K562 (cell line): Measurements from ENCODE around the gene F13B. TPM values are rescaled to one million over a fixed set of nuclear protein-coding genes. Genes with fewer than 3 reads are reported as not detected.

Source experiments
- ATAC-seq: fragments of 200-7000 bp; cut with Tn5 transposase; 3 replicates; pipeline ENCODE4 v1.9.1; 2020; ENCODE audit warnings: moderate library complexity
- BruUV-seq: library from RNA; stranded (reverse); fragments of 400-500 nt; replicated peaks from 2 replicates; lab custom pipeline; 2021; lab: Mats Ljungman, UMichigan
- CTCF ChIA-PET: fragments of 300-600 bp; formaldehyde crosslinking; extraction: SDS; loops from one replicate; lab custom pipeline; 2021; ENCODE audit warnings: low intra/inter-chr PET ratio; lab: Yijun Ruan, JAX
- POLR2A ChIA-PET: fragments of 300-600, 350-650 bp; sonication (Branson Sonifier 250); formaldehyde crosslinking; extraction: SDS; loops from one replicate; lab custom pipeline; 2021; ENCODE audit warnings: antibody characterized with exemption, inconsistent platforms; lab: Yijun Ruan, JAX
- DNase-seq, 4 experiments: peaks; one replicate each; pipeline versions ENCODE4 v3.0.0 to v3.0.0-alpha.2; 2011 to 2018; ENCODE audit warnings: low spot score in 3 of 4, mixed read lengths in 3 of 4; ENCODE audit errors: extremely low read depth in 1 of 4
- FAIRE-seq: peaks from 2 replicates; lab custom pipeline; 2011; peaks lifted over from hg19 to GRCh38; lab: Jason Lieb, UNC
- H2AFZ ChIP-seq: 2 replicates; pipeline ENCODE4 v1.6.0; 2011; ENCODE audit warnings: low read depth, low read length, control low read depth, inconsistent platforms
- H3K27ac ChIP-seq: fragments of 200-600 bp; 3 replicates; pipeline ENCODE4 v1.8.0; 2011; ENCODE audit warnings: low read depth, mild to moderate bottlenecking, control low read depth, inconsistent platforms, low read length, moderate library complexity, mixed read lengths; ENCODE audit errors: extremely low read depth
- H3K27me3 ChIP-seq, 2 experiments: fragments of 300-600 bp in 1 of 2; 2 replicates in 1 of 2; 3 replicates in 1 of 2; pipeline versions ENCODE4 v1.6.0 to v1.8.0; 2011; ENCODE audit warnings: inconsistent platforms in 2 of 2, low read length in 2 of 2, mild to moderate bottlenecking in 1 of 2, mixed read lengths in 1 of 2, moderate library complexity in 1 of 2; ENCODE audit not compliant: control insufficient read depth in 2 of 2, insufficient read depth in 2 of 2
- H3K36me3 ChIP-seq: fragments of 300-600 bp; 3 replicates; pipeline ENCODE4 v1.8.0; 2011; ENCODE audit warnings: mild to moderate bottlenecking, low read length, inconsistent platforms; ENCODE audit not compliant: control insufficient read depth, insufficient read depth
- H3K4me1 ChIP-seq, 2 experiments: fragments of 200-600 bp in 1 of 2; replicated peaks in 1 of 2; 2 replicates in 1 of 2; 3 replicates in 1 of 2; pipeline versions ENCODE4 v1.5.1 to v1.8.0; 2011; ENCODE audit warnings: inconsistent platforms in 2 of 2, low read length in 2 of 2, mild to moderate bottlenecking in 1 of 2, mixed read lengths in 1 of 2, moderate library complexity in 1 of 2; ENCODE audit not compliant: control insufficient read depth in 2 of 2, insufficient read depth in 2 of 2
- H3K4me2 ChIP-seq: 2 replicates; pipeline ENCODE4 v1.6.1; 2011; ENCODE audit warnings: low read length, control low read depth, inconsistent platforms, mixed read lengths; ENCODE audit not compliant: insufficient read depth
- H3K4me3 ChIP-seq: fragments of 200-600 bp; sonication (generic), shearing (Covaris generic); 2 replicates; pipeline ENCODE4 v1.5.1; 2016; ENCODE audit warnings: control low read depth, inconsistent platforms
- H3K79me2 ChIP-seq: fragments of 200-600 bp; 3 replicates; pipeline ENCODE4 v1.8.0; 2011; ENCODE audit warnings: low read length, inconsistent platforms; ENCODE audit not compliant: control insufficient read depth, insufficient read depth
- H3K9ac ChIP-seq, 2 experiments: 2 replicates each; pipeline versions ENCODE4 v1.6.0 to v1.6.1; 2011; ENCODE audit warnings: low read depth in 2 of 2, low read length in 2 of 2, control low read depth in 1 of 2, inconsistent platforms in 1 of 2, mild to moderate bottlenecking in 1 of 2, mixed read lengths in 1 of 2; ENCODE audit not compliant: insufficient read depth in 1 of 2
- H3K9me1 ChIP-seq: one replicate; pipeline ENCODE4 v1.6.0; 2011; ENCODE audit warnings: inconsistent platforms, mild to moderate bottlenecking, low read length, moderate library complexity; ENCODE audit not compliant: control insufficient read depth, insufficient read depth
- H3K9me3 ChIP-seq: replicated peaks from 2 replicates; pipeline ENCODE4 v1.5.1; 2011; ENCODE audit warnings: low read depth, low read length, inconsistent platforms; ENCODE audit not compliant: control insufficient read depth, insufficient read depth
- H4K20me1 ChIP-seq: replicated peaks from 2 replicates; pipeline ENCODE4 v1.6.1; 2011; ENCODE audit warnings: low read length, inconsistent platforms, mixed read lengths; ENCODE audit not compliant: control insufficient read depth, insufficient read depth
- CTBP1 ChIP-seq: fragments of 450-650 bp; IDR thresholded peaks from 2 replicates; pipeline ENCODE4 v1.6.1; 2016; ENCODE audit warnings: borderline replicate concordance
- MAZ ChIP-seq, 2 experiments: fragments of 450-650 bp in 1 of 2; sonication (generic) in 1 of 2; formaldehyde crosslinking; IDR thresholded peaks in 1 of 2; conservative IDR thresholded peaks in 1 of 2; 2 replicates each; pipeline versions ENCODE4 v1.4.0 to v1.5.0; 2020; ENCODE audit warnings: mild to moderate bottlenecking in 1 of 2, missing genetic modification reagents in 1 of 2
- NCOA2 ChIP-seq, 2 experiments: fragments of 450-650 bp; IDR thresholded peaks; 2 replicates each; pipeline ENCODE4 v1.6.1; 2018; ENCODE audit warnings: mild to moderate bottlenecking in 2 of 2, moderate library complexity in 1 of 2; ENCODE audit not compliant: partially characterized antibody in 2 of 2
- PTRF ChIP-seq: fragments of 450-650 bp; IDR thresholded peaks from 2 replicates; pipeline ENCODE4 v1.6.1; 2016; ENCODE audit warnings: mild to moderate bottlenecking, missing genetic modification characterization, missing compliant biosample characterization
- TARDBP ChIP-seq: fragments of 450-650 bp; IDR thresholded peaks from 2 replicates; pipeline ENCODE4 v1.6.1; 2016
- ZNF57 ChIP-seq: fragments of 450-650 bp; formaldehyde crosslinking; IDR thresholded peaks from 2 replicates; pipeline ENCODE4 v1.4.0; 2020; ENCODE audit warnings: mild to moderate bottlenecking, moderate library complexity
- WGBS: fragments of 100-300 bp; shearing (Covaris generic); methylation state at CpG from one replicate; pipeline ENCODE4 v1.1.6; 2016; ENCODE audit warnings: low coverage, mixed read lengths; ENCODE audit not compliant: insufficient coverage; ENCODE audit errors: missing lambda C conversion rate; 5-methylcytosine and 5-hydroxymethylcytosine counted together
- in situ Hi-C: fragments of 300-500 bp; cut with MboI; formaldehyde crosslinking; loops from 4 replicates; pipeline ENCODE4 v1.15.0; 2018; ENCODE audit warnings: inconsistent platforms, mixed read lengths
- intact Hi-C: fragments of 100-400 bp; cut with micrococcal nuclease; formaldehyde crosslinking; loops from 2 replicates; pipeline ENCODE4 v1.14.2; 2022
- polyA plus RNA-seq, 8 experiments: library from polyadenylated mRNA; depleted of rRNA in 4 of 8; stranded (reverse) in 5 of 8; unstranded in 3 of 8; fragments of >200 nt; fragmentation: Nextera tagmentation in 2 of 8; fragmentation: Illumina TruSeq in 1 of 8; extraction: Ambion mirVana in 2 of 8; extraction: Trizol in 1 of 8; gene quantifications; 2 replicates each; pipeline versions ENCODE4 v1.2.1 to v1.2.3, GENCODE V29; 2011 to 2014; ENCODE audit warnings: inconsistent platforms in 1 of 8, missing spikeins in 1 of 8
- total RNA-seq, 7 experiments: library from RNA; depleted of rRNA in 6 of 7; stranded (reverse); fragments of >200 nt in 6 of 7; fragmentation: Illumina TruSeq in 2 of 7; extraction: Trizol in 2 of 7; gene quantifications; 2 replicates each; pipeline versions ENCODE4 v1.2.1 to v1.2.3, GENCODE V29; 2011 to 2021; ENCODE audit warnings: low replicate concordance in 1 of 7
- TF ChIP-seq, protein P1 (sequence below): fragments of 250-450 bp; sonication (Bioruptor Pico); IDR thresholded peaks from 2 replicates; pipeline ENCODE4 v1.5.0; 2021
- TF ChIP-seq, protein P2 (sequence below): fragments of 250-450 bp; sonication (Bioruptor Pico); IDR thresholded peaks from 2 replicates; pipeline ENCODE4 v1.8.0; 2022; ENCODE audit warnings: moderate library complexity, mild to moderate bottlenecking, inconsistent platforms
- TF ChIP-seq, protein P3 (sequence below): sonication (generic); formaldehyde crosslinking; IDR thresholded peaks from 2 replicates; pipeline ENCODE4 v1.8.0; 2022; ENCODE audit warnings: mild to moderate bottlenecking, missing genetic modification reagents

The F13B gene
- total and polyA plus RNA-seq, 9 of the 15 experiments (the other 6 are each of a cell fraction or from before 2014, with no cell fraction given), result not detected

DNA sequence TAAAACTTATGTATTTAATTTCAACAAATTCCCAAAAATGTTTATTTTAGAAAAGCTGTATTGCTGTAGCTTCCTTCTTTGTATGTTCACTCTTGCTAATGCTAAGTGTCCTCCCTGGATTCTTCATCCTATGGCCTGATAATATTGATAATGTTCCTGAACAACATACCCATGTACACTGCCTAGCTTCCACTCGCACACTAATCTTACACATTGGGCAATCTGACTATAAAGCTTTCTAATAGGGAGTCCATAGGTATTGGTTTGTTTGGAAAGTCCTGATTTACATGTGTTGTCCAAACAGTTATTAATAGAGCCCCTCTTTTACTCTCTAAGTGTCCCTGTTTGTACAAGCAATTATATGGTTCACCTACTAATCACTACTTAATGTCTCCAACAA lies 783 bp downstream of the F13B start:
- Histone ChIP-seq H4K20me1 (no peaks in the 10 kb centered on the region), H3K27ac (no peak overlapping the region), H3K27me3 (no peaks in the 10 kb centered on the region), H3K9me3 (no peaks in the 10 kb centered on the region), H2AFZ (no peak overlapping the region), H3K9me1 (no peaks in the 10 kb centered on the region), H3K4me1 (no peaks in the 10 kb centered on the region), H3K4me2 (no peak overlapping the region), H3K36me3 (no peaks in the 10 kb centered on the region), H3K9ac (no peak overlapping the region), H3K79me2 (no peaks in the 10 kb centered on the region), H3K4me3 (no peak overlapping the region)
- DNase-seq (no peak), ATAC-seq (no peak), FAIRE-seq (no peak)
- in situ Hi-C loops (no loop called here), intact Hi-C loops (loop anchor here (10.0 kb wide), 1 partner anchor 341 kb away; no protein-coding TSS in a partner anchor)
- BruUV-seq, result no TSS peak
- POLR2A ChIA-PET, result no interaction called here
- WGBS, result 6% methylated on average over 1 of the region's 1 CpG
- CTCF ChIA-PET, result no interaction called here
- TF ChIP-seq ZNF57 (CRISPR knock-in tag) (no peak), MAZ (CRISPR knock-in tag; conservative IDR thresholded peaks at IDR 0.05 in 1 of 2, IDR thresholded peaks at IDR 0.05 in 1 of 2) (no peak)
- TF ChIP-seq, protein P1, sequence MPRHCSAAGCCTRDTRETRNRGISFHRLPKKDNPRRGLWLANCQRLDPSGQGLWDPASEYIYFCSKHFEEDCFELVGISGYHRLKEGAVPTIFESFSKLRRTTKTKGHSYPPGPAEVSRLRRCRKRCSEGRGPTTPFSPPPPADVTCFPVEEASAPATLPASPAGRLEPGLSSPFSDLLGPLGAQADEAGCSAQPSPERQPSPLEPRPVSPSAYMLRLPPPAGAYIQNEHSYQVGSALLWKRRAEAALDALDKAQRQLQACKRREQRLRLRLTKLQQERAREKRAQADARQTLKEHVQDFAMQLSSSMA (CRISPR knock-in tag), result no peak

DNA sequence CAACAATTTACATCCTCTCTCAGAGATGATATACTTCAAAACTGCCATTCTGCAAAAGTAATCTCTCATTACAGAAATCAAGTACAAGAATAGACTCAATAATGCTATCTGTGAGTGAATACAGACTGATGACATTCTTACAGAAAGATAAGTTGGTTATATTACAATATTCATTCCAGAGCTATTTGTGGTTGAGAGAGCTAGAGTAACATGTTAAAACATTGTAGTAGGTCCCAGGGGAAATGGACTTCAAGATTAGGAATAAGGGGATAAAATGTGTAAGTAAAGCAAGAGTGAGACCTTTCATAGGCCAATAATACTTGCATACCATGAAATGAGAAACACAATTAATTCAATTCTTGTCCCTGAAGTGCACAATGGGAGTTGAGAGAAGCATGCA lies 1.5 kb downstream of the F13B start:
- Histone ChIP-seq H3K9me3 (no peaks in the 10 kb centered on the region), H3K27ac (no peak overlapping the region), H3K36me3 (no peaks in the 10 kb centered on the region), H3K9me1 (no peaks in the 10 kb centered on the region), H3K79me2 (no peaks in the 10 kb centered on the region), H3K9ac (no peak overlapping the region), H3K4me3 (no peak overlapping the region), H3K4me1 (no peaks in the 10 kb centered on the region), H3K4me2 (no peak overlapping the region), H2AFZ (no peak overlapping the region), H3K27me3 (no peaks in the 10 kb centered on the region), H4K20me1 (no peaks in the 10 kb centered on the region)
- POLR2A ChIA-PET, result no interaction called here
- FAIRE-seq (no peak), ATAC-seq (no peak), DNase-seq (no peak)
- CTCF ChIA-PET, result interaction anchor here (0.7 kb wide), 1 partner anchor 365 kb away, joined by 3 read pairs; no protein-coding TSS in a partner anchor
- no TSS peak for BruUV-seq
- intact Hi-C loops, result loop anchor here (10.0 kb wide), 1 partner anchor 341 kb away; no protein-coding TSS in a partner anchor
- in situ Hi-C loops, result no loop called here
- TF ChIP-seq, protein P2, sequence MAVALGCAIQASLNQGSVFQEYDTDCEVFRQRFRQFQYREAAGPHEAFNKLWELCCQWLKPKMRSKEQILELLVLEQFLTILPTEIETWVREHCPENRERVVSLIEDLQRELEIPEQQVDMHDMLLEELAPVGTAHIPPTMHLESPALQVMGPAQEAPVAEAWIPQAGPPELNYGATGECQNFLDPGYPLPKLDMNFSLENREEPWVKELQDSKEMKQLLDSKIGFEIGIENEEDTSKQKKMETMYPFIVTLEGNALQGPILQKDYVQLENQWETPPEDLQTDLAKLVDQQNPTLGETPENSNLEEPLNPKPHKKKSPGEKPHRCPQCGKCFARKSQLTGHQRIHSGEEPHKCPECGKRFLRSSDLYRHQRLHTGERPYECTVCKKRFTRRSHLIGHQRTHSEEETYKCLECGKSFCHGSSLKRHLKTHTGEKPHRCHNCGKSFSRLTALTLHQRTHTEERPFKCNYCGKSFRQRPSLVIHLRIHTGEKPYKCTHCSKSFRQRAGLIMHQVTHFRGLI (CRISPR knock-in tag), result no peak
- TF ChIP-seq NCOA2 (IDR thresholded peaks at IDR 0.05; ENCODE audit: partially characterized antibody in 2 of 2), result no peak
- TF ChIP-seq TARDBP, result no peak
- no peak for TF ChIP-seq CTBP1
- TF ChIP-seq, protein P3, sequence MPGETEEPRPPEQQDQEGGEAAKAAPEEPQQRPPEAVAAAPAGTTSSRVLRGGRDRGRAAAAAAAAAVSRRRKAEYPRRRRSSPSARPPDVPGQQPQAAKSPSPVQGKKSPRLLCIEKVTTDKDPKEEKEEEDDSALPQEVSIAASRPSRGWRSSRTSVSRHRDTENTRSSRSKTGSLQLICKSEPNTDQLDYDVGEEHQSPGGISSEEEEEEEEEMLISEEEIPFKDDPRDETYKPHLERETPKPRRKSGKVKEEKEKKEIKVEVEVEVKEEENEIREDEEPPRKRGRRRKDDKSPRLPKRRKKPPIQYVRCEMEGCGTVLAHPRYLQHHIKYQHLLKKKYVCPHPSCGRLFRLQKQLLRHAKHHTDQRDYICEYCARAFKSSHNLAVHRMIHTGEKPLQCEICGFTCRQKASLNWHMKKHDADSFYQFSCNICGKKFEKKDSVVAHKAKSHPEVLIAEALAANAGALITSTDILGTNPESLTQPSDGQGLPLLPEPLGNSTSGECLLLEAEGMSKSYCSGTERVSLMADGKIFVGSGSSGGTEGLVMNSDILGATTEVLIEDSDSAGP (CRISPR knock-in tag), result no peak
- TF ChIP-seq PTRF (tag), result no peak
